Measurements from ENCODE around the gene B3GNT3. TPM values are rescaled to one million over a fixed set of nuclear protein-coding genes. Genes with fewer than 3 reads are reported as not detected.
A peak's percentile ranks its signal among the peaks of the same experiment; 100 is the strongest.

Gene B3GNT3
- total RNA-seq, 1 experiment from 2014 or later = 2.8 TPM

- no TSS peak for BruUV-seq (replicated peaks)
- H3K27ac Mint-ChIP-seq (ENCODE audit: unreplicated experiment) = peak within 1 kb of the TSS; percentile 98
- CTCF ChIA-PET = interaction anchor here (0.6 to 1.9 kb wide), 16 partner anchors 9 to 253 kb away, joined by 3 to 118 read pairs (median 4); partner anchors contain the start of gene CCDC124
- H3K9me3 Mint-ChIP-seq (ENCODE audit: unreplicated experiment) = no peaks in the 10 kb centered on the region
- peaks cover 2% of the 10 kb centered on the region for H3K27me3 Mint-ChIP-seq (ENCODE audit: insufficient read depth, unreplicated experiment)
- peak within 1 kb of the TSS; percentile 90 for H3K4me3 Mint-ChIP-seq (ENCODE audit: unreplicated experiment)
- peak; percentile 97 to 99 for DNase-seq
- H3K36me3 ChIP-seq (ENCODE audit: control insufficient read depth, insufficient read depth, low read length) = peaks cover 9% of the 10 kb centered on the region
- POLR2A ChIA-PET = interaction anchor here (0.5 to 2.8 kb wide), 27 partner anchors 12 to 1784 kb away, joined by 3 to 77 read pairs (median 6); partner anchors contain the start of genes CCDC124, MAST3, MVB12A and PGLS
- H3K4me3 ChIP-seq (ENCODE audit: low read depth, low read length) = peak within 1 kb of the TSS; percentile 84
- intact Hi-C loops (cut with micrococcal nuclease; ENCODE audit: unreplicated experiment) = loop anchor here (1.0 to 5.0 kb wide), 2 partner anchors 73 to 417 kb away; no protein-coding TSS in a partner anchor
- TF ChIP-seq CTCF (IDR thresholded peaks at IDR 0.05; ENCODE audit: insufficient read depth in 1 of 2, low read depth in 1 of 2, low read length in 1 of 2, severe bottlenecking in 1 of 2, unreplicated experiment in 1 of 2) = peak; percentile 60 to 89
- peaks cover 55% of the 10 kb centered on the region for H3K36me3 Mint-ChIP-seq (ENCODE audit: insufficient read depth, unreplicated experiment)
- no peaks in the 10 kb centered on the region for H3K9me3 ChIP-seq
- H3K27me3 ChIP-seq (replicated peaks; ENCODE audit: control insufficient read depth, insufficient read depth, low read length) = no peaks in the 10 kb centered on the region
- H3K4me1 ChIP-seq = peaks cover 9% of the 10 kb centered on the region
- H3K4me1 Mint-ChIP-seq (ENCODE audit: low read depth, unreplicated experiment) = no peaks in the 10 kb centered on the region
Measured at GRCh38 chr19:17859533-17860330, 64.8 kb downstream of the B3GNT3 start, which contains the start of gene RPL18A. Gene RPL18A, plus strand, starts transcription at chr19:17859910. Its CDS starts 47 bp downstream, at chr19:17859957.

- Mint-ChIP-seq H3K9me3 (ENCODE audit: unreplicated experiment) (no peaks in the 10 kb centered on the region), H3K27ac (ENCODE audit: unreplicated experiment) (peak overlapping the region; percentile 98), H3K36me3 (ENCODE audit: insufficient read depth, unreplicated experiment) (peaks cover 62% of the 10 kb centered on the region), H3K27me3 (ENCODE audit: insufficient read depth, unreplicated experiment) (no peaks in the 10 kb centered on the region), H3K4me1 (ENCODE audit: low read depth, unreplicated experiment) (peaks cover under 1% of the 10 kb centered on the region), H3K4me3 (ENCODE audit: unreplicated experiment) (peak overlapping the region; percentile 90)
- TF ChIP-seq CTCF (IDR thresholded peaks at IDR 0.05; ENCODE audit: insufficient read depth in 1 of 2, low read depth in 1 of 2, low read length in 1 of 2, severe bottlenecking in 1 of 2, unreplicated experiment in 1 of 2) = no peak
- no peak for DNase-seq
- ChIA-PET CTCF (no interaction called here), POLR2A (interaction anchor here (0.6 to 2.8 kb wide), 2 partner anchors 72 to 97 kb away, joined by 3 to 77 read pairs; partner anchors contain the start of gene CCDC124)
- BruUV-seq (replicated peaks) = TSS peak; percentile 68
- no peaks in the 10 kb centered on the region for H3K9me3 ChIP-seq
- intact Hi-C loops (cut with micrococcal nuclease; ENCODE audit: unreplicated experiment) = no loop called here
- H3K4me3 ChIP-seq (ENCODE audit: low read depth, low read length) = peak overlapping the region; percentile 84
- peaks cover 9% of the 10 kb centered on the region for H3K36me3 ChIP-seq (ENCODE audit: control insufficient read depth, insufficient read depth, low read length)
- H3K27me3 ChIP-seq (replicated peaks; ENCODE audit: control insufficient read depth, insufficient read depth, low read length) = no peaks in the 10 kb centered on the region
- peaks cover 13% of the 10 kb centered on the region for H3K4me1 ChIP-seq
Measured at GRCh38 chr19:17860331-17860992, 65.5 kb downstream of the B3GNT3 start.

DNA sequence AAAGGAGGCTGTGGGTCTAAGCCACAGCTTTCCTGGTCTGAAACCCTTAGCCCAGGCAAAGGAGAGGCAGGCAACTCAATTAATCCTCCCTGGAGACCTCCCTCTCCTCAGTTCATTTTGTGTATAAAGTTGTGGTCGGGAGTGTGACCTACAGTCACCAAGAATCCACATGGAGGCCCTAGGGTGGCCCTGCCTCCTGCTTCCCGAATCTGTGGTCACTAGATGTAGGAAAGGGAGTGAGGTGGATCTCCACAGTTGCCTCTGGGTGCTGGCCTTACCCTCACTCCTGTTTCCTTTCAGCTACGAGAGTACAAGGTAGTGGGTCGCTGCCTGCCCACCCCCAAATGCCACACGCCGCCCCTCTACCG, 66.0 kb downstream of the B3GNT3 start:
- peaks cover 5% of the 10 kb centered on the region for H3K4me1 Mint-ChIP-seq (ENCODE audit: low read depth, unreplicated experiment)
- CTCF ChIA-PET = no interaction called here
- no peaks in the 10 kb centered on the region for H3K27me3 Mint-ChIP-seq (ENCODE audit: insufficient read depth, unreplicated experiment)
- peaks cover 67% of the 10 kb centered on the region for H3K36me3 Mint-ChIP-seq (ENCODE audit: insufficient read depth, unreplicated experiment)
- no peaks in the 10 kb centered on the region for H3K27me3 ChIP-seq (replicated peaks; ENCODE audit: control insufficient read depth, insufficient read depth, low read length)
- no peak for TF ChIP-seq CTCF (IDR thresholded peaks at IDR 0.05; ENCODE audit: insufficient read depth in 1 of 2, low read depth in 1 of 2, low read length in 1 of 2, severe bottlenecking in 1 of 2, unreplicated experiment in 1 of 2)
- H3K9me3 Mint-ChIP-seq (ENCODE audit: unreplicated experiment) = no peaks in the 10 kb centered on the region
- H3K4me3 ChIP-seq (ENCODE audit: low read depth, low read length) = peak overlapping the region; percentile 84
- DNase-seq = no peak
- peaks cover 18% of the 10 kb centered on the region for H3K4me1 ChIP-seq
- intact Hi-C loops (cut with micrococcal nuclease; ENCODE audit: unreplicated experiment) = no loop called here
- peak overlapping the region; percentile 90 for H3K4me3 Mint-ChIP-seq (ENCODE audit: unreplicated experiment)
- peaks cover 9% of the 10 kb centered on the region for H3K36me3 ChIP-seq (ENCODE audit: control insufficient read depth, insufficient read depth, low read length)
- POLR2A ChIA-PET = interaction anchor here (2.8 kb wide), 1 partner anchor 72 kb away, joined by 77 read pairs; the partner anchor contains the start of gene CCDC124
- BruUV-seq (replicated peaks) = no TSS peak
- H3K9me3 ChIP-seq = no peaks in the 10 kb centered on the region
- peak overlapping the region; percentile 98 for H3K27ac Mint-ChIP-seq (ENCODE audit: unreplicated experiment)

Data from Caco-2 (cell line).